NCI-H2227 treated with DMSO at 0.1 percent for 48 hours (cell line): Measurements from ENCODE around the gene CCND2.
A peak's percentile ranks its signal among the peaks of the same experiment; 100 is the strongest.

Source experiments
- DNase-seq: peaks from one replicate; lab custom pipeline; 2025; lab: John Stamatoyannopoulos, UW

CCND2 gene

GRCh38 chr12:4289998-4290790, 16.6 kb downstream of the CCND2 start:
- no peak for DNase-seq

DNA sequence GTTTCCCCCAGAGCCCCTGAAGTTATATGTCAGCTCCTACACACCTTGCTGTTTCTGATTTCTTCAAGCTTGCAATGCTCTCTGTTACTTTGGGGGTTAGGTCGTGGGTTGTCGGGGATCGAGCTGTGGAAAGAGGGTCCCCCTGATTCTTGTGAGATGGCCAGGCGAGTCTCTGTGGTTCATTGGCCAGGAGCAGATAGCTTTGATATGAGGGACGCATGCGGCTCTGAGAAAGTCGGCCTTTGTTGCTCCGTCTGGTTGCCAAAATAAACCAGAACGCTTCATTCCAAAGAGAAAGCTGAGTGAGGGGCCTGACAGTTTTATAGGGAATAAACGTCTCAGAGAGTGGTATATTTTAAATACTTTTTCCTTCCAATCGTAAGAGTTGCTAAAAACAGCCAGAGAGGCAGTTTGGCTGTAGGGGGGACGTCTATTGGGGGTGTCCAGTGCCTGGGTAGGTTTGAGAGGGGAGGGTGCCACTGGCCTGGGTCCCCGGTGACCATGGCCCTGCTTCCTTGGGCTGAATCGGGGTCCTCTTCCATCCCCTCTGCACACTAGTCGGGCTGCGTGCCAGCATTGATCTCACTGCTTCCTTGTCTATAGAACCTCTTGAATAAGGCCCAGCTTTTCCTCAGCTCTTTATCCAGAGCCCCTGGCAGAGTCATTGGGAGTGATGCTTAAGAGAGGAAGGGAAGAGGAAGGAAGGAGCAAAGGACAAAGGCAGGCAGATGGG, 18.9 kb downstream of the CCND2 start:
- DNase-seq, result no peak

DNA sequence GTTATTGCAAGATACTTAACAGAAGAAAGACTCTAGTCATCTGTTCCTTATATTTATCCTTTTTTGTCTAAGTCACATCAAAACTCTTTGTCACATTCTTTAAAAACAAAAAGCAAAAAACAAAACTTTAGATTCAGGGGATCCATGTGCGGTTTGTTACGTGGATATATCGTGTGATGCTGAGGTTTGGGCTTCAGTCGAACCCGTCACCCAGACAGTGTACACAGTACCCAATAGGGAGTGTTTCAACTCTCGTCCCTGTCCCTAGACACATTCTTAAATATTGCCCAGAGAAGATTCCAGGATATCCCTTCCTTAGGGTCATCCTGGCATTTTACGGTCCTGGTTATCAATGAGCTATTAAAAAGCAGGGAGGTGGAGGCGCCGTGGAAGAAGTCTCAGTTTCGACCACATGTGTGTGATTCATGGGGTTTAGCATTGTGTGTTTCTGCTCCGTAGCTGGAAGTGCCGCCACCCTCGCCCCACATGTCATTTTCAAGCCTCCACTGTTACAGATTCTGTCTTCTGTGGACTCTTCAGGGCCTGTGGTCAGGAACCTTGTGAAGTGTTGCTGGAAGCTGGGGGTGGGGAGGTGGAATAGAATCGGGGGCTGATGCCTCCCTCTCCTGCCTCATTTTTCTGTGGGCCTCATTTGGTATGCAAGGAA, 19.9 kb downstream of the CCND2 start:
- DNase-seq, result no peak

GRCh38 chr12:4293966-4294505, 20.5 kb downstream of the CCND2 start:
- DNase-seq, result no peak

GRCh38 chr12:4296751-4297150, 23.2 kb downstream of the CCND2 start:
- no peak for DNase-seq

DNA sequence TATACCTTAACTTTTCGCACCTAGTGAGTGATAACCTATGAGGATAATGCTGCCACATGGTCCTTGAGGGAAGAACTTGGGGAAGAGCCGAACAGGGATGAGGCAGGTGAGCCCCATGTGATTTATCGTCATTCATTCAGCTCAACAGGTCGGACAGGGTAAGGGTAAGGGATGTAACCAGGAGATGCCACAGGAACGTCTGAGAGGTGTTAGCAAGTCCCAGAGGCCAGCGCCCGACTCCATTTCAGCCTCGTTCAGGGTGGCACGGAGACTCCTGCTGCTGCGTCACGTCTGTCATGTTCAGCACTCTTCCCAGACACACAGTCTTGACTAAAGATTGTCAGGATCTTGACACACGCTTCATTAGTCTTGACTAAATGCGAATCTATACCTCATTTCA, 24.1 kb downstream of the CCND2 start:
- no peak for DNase-seq

DNA sequence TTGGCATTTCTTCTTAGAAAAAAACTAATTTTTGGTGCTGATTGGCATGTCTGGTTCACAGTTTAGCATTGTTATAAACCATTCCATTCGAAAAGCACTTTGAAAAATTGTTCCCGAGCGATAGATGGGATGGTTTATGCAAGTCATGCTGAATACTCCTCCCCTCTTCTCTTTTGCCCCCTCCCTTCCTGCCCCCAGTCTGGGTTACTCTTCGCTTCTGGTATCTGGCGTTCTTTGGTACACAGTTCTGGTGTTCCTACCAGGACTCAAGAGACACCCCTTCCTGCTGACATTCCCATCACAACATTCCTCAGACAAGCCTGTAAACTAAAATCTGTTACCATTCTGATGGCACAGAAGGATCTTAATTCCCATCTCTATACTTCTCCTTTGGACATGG, 27.3 kb downstream of the CCND2 start:
- DNase-seq, result no peak

- DNase-seq, result no peak
These were observed 28.5 kb downstream of the CCND2 start for GRCh38 chr12:4301932-4302501.

GRCh38 chr12:4302881-4303280, 29.3 kb downstream of the CCND2 start:
- DNase-seq, result no peak

GRCh38 chr12:4303750-4304149, 30.2 kb downstream of the CCND2 start:
- no peak for DNase-seq

DNA sequence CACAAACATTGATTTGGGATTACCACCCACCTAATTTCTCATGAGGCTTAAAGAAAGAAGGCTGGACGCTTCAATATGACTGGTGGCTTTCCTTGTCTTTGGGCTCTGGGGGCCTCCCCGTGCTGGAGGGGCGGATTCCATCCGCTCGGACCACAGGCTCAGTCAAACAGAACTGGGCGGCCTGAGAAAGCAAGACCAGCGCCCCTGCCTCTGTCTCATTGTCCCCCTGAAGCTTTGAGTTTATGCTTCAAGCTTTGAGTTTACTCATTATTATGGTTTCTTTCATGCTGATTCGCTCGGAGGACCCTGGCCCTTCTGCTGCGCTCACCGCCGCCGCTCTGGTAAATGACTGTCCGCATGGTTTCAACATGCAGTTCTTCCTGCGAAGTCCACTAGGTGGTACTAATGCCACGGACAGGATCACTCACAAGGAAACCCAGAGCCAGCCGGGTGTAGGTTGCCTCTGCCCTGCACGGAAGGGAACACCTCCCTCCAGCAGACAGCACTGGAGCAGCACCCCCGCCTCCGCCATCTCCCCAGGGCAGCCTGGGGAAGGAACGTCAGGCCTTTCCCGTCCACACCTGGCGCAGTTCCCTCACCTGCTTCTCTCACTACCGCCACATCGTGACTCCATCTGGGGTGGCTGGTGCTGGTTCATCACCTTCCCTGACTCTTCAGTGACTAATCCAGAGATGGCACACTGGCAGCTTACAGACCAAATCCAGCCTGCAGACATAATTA, 34.2 kb downstream of the CCND2 start:
- peak; percentile 60 for DNase-seq

DNA sequence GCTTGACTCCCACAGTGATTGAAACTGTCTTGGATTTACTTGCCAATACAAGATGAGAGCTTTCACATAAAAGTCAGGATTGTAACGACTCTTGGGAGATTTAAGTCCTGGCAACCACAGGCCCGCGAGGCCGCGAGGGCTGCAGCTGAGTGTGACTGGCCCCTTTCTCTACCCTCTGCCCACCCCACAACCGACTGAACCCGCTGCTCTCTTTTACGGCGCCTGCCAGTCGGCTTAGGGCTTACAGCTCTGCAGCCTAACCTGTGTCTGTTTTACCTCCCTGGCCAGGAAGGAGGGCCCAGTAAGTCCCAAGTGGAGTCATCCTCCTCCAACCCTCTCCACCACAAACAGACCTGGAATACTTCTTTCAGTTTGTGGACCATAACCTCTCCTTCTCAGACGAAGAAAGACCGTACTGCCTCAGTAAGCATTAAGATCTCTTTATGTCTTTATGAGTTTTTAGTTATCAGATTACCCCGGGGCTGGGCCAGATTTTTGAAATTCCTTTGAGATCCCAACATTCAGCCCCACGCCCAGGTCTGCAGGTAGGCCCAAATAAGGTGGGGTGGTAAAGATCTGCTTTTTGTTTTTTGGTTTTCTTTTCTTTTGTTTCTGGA, 34.9 kb downstream of the CCND2 start:
- no peak for DNase-seq

DNA sequence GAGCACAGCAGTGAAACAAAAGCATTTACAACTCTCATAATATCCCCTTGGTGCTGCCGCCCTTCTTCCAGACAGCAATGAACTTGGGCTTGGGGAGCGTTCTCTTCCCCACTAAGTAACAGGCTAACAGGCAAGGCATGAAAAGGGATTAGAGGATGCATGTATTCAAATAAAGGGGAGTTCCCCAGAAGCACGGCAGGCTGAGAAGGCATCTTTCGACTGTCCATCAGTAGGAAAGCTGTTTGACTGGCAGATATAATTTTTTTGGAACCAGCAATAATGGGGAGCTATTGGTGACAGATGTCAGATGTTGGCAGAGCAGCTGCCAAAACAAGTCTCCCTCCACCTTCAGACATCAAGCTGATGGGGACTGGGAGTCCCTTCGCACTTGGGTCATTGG, 38.2 kb downstream of the CCND2 start:
- DNase-seq, result no peak

- no peak for DNase-seq
These were observed 38.7 kb downstream of the CCND2 start for GRCh38 chr12:4312251-4312650.

- no peak for DNase-seq
These were observed 46.9 kb downstream of the CCND2 start for GRCh38 chr12:4320497-4320852.

DNA sequence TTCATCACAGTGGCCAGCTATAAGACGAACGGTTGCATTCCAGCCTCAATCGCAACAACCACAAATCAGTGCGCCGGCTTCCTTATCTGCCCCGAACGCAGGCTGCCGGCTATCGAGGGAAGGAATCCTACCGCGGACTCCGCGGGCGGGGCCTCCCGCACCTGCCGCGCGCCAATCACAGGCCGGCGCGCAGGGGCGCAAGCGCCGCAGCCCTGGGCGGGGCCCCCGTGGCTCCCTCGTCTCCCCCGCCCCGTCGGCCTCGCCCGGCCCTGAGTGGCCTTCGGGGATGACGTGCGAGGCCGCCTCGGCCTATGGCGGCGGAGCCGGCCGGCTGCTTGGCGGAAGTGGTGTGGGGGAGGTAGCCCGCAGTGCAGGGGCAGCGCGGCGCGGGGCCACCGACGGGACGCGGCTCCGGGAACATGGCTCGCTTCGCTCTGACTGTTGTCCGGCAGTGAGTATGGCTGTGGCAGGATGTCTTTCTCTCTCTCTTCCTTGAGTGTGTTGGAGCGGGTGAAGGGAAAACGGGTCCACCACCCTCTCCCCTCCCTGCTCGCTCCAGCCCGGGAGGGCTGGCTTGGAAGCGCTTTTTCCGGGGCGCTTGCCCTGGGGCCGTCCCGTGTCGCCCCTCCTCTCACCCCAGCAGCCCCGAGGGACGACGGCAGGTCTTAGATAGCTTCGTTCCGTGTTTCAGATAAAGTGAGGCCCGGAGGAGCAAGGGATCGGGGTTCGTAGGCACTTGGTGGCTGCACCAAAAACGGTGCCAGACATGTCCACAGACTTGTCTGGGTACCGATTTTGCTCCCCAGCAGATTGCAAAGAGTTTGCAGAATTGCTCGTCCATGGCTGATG, 47.5 kb downstream of the CCND2 start, which contains the start of gene TIGAR:
Gene TIGAR, plus strand, starts transcription at position 361 of the 849 bp plus-strand sequence. Its CDS starts 59 bp downstream, at position 420.
- DNase-seq, result peak; percentile 83

DNA sequence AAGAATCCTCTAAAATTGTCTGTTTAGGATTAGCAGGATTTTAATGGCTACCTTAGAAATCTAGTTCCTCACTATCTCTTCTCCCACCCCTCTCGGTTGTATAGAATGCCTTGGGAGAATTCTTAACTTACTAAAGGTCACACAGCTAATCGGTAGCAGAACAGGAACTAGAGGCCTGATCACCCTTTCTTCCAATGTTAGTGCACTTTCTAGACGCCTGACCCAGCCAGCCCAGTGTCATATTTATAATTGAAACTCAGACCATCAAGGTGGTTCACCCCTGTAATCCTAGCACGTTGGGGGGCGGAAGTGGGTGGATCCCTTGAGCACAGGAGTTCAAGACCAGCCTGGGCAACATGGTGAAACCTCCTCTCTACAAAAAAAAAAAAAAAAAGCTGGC, 49.2 kb downstream of the CCND2 start:
- DNase-seq, result no peak
